Measurements from ENCODE around the gene RRP36. TPM values are rescaled to one million over a fixed set of nuclear protein-coding genes. Genes with fewer than 3 reads are reported as not detected.

Gene RRP36
- total RNA-seq: 125 and 126 TPM in 2 replicates

GRCh38 chr6:43021270-43022047, at the start of gene RRP36:
RRP36 (plus strand) TSS chr6:43021623; CDS start chr6:43021655, 32 bp downstream.
- peak within 1 kb of the TSS; percentile 89 for H3K4me3 ChIP-seq (ENCODE audit: low read depth, low read length)
- H3K27me3 ChIP-seq (ENCODE audit: control insufficient read depth, insufficient read depth, low read length): no peaks in the 10 kb centered on the region
- DNase-seq (ENCODE audit: low read depth): peak; percentile 19
- TF ChIP-seq CTCF (IDR thresholded peaks at IDR 0.05; ENCODE audit: insufficient read depth, low read length, poor library complexity, severe bottlenecking): no peak
- peaks cover 3% of the 10 kb centered on the region for H3K36me3 ChIP-seq (ENCODE audit: control insufficient read depth, insufficient read depth, low read length)

DNA sequence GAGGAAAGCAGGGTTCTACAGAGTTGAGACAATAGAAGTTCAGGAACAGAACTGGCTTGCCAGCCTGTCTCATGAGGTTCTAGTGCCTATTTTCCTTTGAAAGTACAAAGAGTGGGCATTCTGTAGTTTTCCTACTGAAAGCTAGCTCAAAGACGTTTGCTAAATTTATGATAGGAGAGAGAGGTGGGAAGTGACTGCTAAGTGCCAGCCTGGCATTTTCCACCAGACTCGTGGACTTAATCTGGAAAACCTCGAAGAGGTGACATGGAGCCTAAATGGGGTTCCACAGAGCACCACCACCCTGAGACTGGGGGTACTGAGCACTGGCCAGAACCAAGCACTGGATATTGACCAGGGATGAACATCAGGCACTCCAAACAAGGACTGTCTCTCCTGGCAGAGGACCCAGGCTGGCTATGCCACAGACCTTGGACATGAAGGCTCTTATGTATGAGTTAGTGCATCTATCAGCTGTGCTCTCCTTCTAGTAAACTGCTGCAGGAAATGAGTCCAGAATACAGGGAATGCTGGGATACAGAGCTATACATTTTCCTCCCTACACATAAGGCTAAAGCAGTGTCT, 49.6 kb upstream of the RRP36 start:
- DNase-seq (ENCODE audit: low read depth): no peak
- TF ChIP-seq CTCF (IDR thresholded peaks at IDR 0.05; ENCODE audit: insufficient read depth, low read length, poor library complexity, severe bottlenecking): no peak
- Histone ChIP-seq H3K4me3 (ENCODE audit: low read depth, low read length) (no peak overlapping the region), H3K36me3 (ENCODE audit: control insufficient read depth, insufficient read depth, low read length) (no peaks in the 10 kb centered on the region), H3K27me3 (ENCODE audit: control insufficient read depth, insufficient read depth, low read length) (no peaks in the 10 kb centered on the region)

DNA sequence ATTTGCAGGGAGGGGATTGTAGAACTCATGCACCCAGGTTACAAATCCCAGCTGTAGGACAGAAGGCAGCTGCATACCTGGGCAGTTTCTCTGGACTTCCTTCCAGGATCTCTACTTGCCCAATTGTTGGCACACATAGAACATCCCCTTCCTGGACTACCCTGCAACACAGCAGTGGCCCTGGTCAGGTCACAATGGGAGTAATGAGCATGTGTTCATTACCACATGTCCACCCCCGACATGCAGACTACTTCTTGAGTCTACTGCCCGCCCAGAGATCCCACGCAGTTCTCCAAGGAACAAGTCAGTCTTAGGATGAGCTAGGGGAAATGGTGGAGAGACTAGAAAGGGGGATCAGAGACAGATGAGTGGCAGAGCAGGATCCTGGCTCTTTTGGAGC, 47.5 kb upstream of the RRP36 start:
- H3K27me3 ChIP-seq (ENCODE audit: control insufficient read depth, insufficient read depth, low read length): no peaks in the 10 kb centered on the region
- no peak for TF ChIP-seq CTCF (IDR thresholded peaks at IDR 0.05; ENCODE audit: insufficient read depth, low read length, poor library complexity, severe bottlenecking)

DNA sequence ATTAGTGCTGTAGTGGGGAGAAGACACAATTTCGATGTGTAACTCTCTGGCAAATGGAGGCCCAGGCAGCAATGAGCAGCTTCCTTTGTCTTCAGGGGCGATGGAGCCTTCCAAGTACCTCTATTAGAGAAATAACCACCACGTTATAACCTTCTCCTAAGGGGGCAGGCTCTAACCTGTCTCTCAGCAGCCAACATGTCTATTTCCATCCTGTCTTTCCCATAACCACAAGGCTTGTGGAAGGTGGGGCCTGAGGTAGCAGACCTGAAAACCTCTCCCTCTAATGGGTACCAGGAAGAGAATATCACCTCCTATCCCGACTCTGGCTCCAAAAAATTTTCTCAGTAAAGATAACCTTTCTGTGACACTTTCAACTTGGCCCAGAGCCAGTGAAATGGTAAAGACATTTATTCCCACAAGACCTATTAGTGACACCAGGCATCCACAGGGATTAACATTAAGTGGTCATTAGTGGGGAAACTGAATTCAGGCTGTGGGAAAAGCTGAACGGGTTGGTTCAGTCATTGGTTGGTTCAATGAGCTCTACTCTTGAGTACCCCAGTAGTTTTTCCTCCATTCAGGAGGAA, 46.4 kb upstream of the RRP36 start:
- no peaks in the 10 kb centered on the region for H3K36me3 ChIP-seq (ENCODE audit: control insufficient read depth, insufficient read depth, low read length)
- no peaks in the 10 kb centered on the region for H3K27me3 ChIP-seq (ENCODE audit: control insufficient read depth, insufficient read depth, low read length)
- no peak for DNase-seq (ENCODE audit: low read depth)
- no peak overlapping the region for H3K4me3 ChIP-seq (ENCODE audit: low read depth, low read length)
- TF ChIP-seq CTCF (IDR thresholded peaks at IDR 0.05; ENCODE audit: insufficient read depth, low read length, poor library complexity, severe bottlenecking): no peak

More for the DNA sequence above, 47.5 kb upstream of the RRP36 start:
- Histone ChIP-seq H3K4me3 (ENCODE audit: low read depth, low read length) (no peak overlapping the region), H3K36me3 (ENCODE audit: control insufficient read depth, insufficient read depth, low read length) (no peaks in the 10 kb centered on the region)
- no peak for DNase-seq (ENCODE audit: low read depth)

GRCh38 chr6:42978487-42978838, 43.0 kb upstream of the RRP36 start:
- no peak for DNase-seq (ENCODE audit: low read depth)
- TF ChIP-seq CTCF (IDR thresholded peaks at IDR 0.05; ENCODE audit: insufficient read depth, low read length, poor library complexity, severe bottlenecking): no peak
- Histone ChIP-seq H3K36me3 (ENCODE audit: control insufficient read depth, insufficient read depth, low read length) (no peaks in the 10 kb centered on the region), H3K4me3 (ENCODE audit: low read depth, low read length) (peak overlapping the region; percentile 67), H3K27me3 (ENCODE audit: control insufficient read depth, insufficient read depth, low read length) (no peaks in the 10 kb centered on the region)
